CD4-positive, alpha-beta T cell treated with Interleukin-1 beta for 1 hour (primary cell): ENCODE results near the gene NME4.
"Not testable (repeated sequence)": the region's sequence is repeated elsewhere in the genome, so short reads cannot be mapped to it uniquely, and the experiment has no call there.

Source experiments
- DNase-seq, 2 donors: peaks; one replicate each; pipeline ENCODE4 v3.0.0-alpha.2; 2020 to 2022

NME4 gene

DNA sequence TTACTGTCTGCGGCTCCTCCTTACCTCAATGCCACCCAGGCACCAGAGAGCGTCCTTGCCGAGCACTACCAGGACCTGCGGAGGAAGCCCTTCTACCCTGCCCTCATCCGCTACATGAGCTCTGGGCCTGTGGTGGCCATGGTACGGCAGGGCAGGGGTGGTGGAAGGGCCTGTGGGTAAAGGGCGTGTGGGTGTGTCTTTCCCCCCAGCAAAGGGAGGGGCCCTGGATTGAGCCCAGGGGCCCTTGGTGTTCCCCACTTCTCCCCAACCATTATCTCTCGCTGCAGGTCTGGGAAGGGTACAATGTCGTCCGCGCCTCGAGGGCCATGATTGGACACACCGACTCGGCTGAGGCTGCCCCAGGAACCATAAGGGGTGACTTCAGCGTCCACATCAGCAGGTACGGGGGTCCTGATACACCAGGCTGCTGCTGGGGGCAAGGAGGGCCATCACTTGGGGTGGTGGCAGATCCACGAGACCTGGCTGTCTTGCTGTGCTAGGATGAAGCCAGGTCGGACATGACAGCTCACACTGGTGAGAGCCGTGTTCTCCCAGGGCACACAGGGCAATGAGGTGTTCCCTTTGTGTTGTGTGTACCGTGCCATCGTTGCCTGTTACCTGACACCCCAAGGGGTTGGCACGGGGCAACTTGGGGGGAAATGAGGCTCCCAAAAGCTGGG is 2.5 kb downstream of the NME4 start:
- DNase-seq: no peak

DNA sequence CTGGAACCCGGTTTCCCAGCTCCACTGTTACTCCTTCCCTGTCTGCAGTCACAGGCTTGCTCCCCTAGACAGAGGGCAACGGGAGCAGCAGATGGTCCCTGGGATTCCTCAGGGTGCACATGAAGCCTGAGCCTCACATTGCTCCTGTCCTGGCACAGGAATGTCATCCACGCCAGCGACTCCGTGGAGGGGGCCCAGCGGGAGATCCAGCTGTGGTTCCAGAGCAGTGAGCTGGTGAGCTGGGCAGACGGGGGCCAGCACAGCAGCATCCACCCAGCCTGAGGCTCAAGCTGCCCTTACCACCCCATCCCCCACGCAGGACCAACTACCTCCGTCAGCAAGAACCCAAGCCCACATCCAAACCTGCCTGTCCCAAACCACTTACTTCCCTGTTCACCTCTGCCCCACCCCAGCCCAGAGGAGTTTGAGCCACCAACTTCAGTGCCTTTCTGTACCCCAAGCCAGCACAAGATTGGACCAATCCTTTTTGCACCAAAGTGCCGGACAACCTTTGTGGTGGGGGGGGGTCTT is 3.1 kb downstream of the NME4 start:
- DNase-seq: no peak

DNA sequence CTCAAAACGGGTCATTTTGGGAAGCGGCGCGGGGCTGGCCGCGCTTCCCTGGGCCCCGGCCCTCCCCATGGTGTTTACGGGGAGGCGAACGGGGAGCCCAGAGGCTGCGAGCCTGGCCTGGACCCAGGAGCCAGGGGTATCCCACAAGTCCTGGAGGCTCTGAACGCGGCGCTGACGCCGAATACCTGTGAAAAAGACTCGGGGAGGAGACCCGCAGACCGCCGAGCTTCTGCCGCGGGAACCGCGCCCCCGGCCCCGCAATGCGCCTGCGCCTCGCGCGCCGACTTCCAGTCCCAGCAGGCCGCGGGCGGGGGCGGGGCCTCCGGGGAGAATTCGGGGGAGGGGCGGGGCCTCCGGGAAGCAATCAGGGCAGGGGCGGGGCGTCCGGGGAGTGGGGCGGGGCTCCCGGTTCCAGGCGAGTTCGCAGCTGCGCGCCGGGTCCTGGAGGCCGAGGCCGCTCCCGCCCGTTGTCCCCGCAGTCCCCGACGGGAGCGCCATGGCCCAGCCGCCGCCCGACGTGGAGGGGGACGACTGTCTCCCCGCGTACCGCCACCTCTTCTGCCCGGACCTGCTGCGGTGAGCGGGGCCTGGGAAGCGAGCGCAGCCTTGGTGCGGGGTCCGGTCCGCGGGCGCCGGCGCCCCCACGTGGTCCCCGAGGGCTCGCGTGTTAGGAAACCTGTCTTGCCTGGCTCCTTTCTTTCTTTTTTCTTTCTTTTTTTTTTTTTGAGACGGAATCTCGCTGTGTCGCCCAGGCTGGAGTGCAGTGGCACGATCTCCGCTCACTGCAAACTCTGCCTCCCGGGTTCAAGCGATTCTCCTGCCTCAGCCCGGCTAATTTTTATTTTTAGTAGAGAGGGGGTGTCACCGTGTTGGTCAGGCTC is 4.7 kb downstream of the NME4 start, which contains the start of gene DECR2:
TSS of gene DECR2 (plus strand) at position 418 of the 881 bp plus-strand sequence. CDS start at position 497, 79 bp downstream.
- DNase-seq: peak; percentile 95 to 96

DNA sequence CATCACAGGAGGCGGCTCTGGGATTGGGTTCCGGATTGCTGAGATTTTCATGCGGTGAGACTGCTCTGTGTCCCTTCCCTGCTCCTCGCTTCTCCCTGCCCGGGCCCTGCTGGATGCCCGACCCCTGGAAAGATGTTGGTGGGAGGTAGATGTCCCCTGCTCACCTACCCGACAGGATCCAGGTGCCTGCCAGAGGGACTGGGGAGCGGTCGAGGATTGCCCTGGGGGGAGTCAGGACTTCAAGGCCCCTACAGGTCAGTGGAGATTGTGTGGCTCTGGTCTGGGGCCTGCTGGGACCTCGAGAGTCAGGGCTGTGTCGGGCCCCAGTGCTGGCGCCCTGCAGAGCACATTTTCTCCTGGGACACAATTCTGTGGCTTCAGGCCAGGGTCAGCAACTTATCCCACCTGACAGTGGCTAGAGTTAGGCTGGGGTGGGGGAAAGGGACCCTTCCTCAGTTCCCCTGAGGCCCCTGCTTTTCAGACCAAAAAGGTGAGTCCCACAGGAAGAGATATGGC is 8.0 kb downstream of the NME4 start:
- DNase-seq: no peak

DNA sequence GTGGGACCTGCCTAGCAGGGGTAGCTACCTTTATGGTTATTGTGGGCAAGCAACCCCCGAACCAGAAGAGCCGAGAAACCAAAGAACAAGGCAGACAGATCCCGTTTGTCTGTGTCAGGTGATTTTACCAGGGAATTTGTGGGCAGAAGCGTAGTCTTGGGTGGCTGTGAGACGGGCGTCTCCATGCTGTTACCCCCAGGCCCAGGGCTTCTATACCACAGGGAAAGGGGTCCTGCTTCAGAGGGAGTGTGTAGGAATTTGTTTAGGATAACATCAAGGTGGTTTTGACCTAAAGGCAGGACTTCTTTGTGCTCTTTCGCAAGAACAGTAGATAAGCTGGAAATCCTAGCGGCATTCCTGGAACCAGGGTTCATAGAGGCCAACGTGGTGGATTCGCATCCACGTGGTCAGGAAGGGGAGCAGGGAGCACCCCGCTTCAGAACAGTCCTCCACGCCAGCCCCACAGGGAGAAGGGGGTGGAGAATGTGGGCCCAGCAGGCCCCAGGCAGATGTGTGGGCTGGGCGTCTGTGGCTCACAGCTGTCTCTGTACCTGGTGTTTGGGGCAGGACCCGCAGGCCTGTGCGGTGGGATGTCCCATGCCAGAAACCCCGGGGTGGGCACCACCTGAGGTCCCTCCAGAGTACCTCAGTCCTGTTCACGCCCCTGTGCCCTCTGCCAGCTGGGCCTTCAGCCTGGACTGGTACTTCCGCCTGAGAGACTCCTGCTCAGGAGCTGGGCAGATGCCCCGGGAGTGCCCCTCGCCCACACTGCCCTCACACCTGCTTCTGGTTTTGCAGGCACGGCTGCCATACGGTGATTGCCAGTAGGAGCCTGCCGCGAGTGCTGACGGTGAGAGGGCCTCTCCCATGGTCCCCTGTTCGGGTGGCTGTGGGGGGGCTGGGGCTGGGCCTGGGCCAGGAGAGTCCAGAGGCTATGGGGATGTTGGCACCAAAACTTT is 8.8 kb downstream of the NME4 start:
- no peak for DNase-seq

DNA sequence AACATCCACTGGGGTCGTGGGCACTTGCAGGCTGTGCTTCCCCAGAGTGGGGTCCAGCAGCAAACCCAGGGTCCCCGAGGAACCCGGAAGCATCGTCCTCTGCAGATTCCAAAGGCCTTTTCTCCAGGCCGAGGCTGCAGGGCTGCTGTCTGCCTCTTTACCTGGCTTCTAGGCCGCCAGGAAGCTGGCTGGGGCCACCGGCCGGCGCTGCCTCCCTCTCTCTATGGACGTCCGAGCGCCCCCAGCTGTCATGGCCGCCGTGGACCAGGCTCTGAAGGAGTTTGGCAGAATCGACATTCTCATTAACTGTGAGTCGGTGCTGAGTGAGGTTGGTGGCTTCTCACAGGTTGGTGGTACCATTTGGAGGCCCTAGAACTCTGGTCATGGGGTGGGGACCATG is 10.3 kb downstream of the NME4 start:
- no peak for DNase-seq

DNA sequence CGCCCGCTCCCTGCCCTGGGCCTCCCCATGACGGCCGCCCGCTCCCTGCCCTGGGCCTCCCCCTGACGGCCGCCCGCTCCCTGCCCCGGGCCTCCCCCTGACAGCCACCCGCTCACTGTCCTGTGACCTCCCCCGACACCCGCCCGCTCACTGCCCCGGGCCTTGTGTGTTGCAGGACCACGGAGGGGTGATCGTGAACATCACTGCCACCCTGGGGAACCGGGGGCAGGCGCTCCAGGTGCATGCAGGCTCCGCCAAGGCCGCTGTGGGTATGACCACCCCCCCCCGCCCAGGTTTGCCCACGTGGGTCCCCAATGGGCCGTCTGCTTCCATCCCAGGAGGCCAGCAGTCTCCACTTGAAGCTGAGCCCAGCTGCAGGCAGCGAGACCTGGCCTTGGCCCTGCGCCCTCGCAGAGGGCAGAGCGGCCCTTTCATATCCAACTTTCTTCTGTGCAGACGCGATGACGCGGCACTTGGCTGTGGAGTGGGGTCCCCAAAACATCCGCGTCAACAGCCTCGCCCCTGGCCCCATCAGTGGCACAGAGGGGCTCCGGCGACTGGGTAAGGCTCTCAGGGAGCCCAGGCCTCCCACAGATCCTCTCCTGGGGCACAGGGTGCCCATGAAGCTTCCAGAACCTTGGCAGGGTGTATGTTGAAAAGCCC is 13.6 kb downstream of the NME4 start:
- DNase-seq: no peak

DNA sequence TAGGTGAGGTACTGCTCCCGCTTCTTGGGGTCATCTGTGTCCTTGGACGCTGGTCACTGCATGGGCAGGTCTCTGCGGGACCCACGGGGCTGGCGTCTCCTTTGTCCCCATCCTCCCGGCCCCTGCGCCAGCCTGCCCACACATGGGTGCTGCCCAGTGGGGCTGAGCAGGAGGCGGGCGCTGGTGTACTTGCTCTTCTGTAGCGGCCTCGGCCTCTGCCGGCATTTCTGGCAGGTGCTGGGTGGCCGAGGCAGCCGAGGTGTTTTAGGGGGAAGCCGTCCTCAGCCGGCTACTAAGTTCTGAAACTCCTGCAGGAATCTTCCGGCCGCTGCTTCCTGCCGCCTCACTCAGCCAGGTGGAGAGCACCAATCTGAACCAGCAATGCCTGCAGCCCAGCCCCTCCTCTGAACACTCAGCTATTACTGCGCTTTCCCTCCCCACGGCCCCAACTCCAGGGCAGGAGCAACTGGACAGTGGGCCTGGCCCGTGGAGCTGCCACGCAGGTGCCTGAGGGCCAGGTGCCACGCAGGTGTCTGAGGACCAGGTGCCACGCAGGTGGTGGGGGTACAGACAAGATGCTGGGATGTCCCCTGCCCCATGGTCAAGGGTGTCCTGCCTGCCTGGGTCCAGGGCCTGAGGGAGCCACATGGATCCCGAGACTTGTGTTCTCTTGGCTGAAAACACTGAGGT is 14.7 kb downstream of the NME4 start:
- DNase-seq: no peak

DNA sequence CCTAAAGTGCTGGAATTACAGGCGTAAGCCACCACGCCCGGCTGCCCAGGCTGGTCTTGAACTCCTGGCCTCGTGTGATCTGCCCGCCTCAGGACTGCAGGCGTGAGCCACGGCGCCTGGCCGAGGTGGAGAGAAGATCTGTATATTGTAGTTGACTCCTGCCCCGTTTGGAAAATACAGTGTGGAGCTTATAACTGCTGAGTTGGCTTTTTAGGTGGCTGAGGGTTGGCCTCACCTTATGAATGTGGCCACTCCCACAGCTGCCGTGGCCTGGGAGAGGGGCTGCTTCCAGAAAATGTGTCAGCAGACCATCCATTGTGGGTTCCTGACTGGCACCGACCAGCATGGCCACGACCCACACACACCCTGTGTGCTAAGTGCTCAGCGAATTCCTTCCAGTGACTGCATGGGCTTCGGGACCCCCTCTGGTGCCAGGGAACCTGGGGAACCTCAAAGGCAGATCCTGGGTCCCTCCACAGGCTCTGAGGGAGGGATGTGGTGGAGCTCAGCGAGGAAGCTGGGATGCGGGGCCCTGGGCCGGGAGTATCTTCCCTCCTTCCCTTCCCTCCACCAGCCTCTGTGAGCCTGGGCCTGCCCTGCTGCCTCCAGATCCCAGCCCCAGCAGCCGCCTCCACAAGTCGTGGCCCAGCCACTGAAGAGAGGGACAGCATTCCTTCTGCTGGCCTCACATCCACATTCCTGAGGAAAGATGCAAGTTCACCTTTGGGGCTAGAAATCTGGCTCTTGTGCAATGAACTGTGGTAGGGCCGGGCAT is 17.6 kb downstream of the NME4 start:
- no peak for DNase-seq

DNA sequence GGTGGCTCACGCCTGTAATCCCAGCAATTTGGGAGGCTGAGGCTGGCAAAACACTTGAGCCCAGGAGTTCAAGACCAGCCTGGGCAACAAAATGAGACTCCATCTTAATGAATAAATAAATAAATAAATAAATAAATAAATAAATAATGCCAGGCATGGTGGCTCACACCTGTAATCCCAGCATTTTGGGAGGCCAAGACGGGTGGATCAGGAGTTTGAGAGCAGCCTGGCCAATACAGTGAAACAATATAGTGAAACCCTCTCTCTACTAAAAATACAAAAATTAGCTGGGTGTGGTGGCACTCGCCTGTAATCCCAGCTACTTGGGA is 18.1 kb downstream of the NME4 start:
- not testable (repeated sequence) for DNase-seq

DNA sequence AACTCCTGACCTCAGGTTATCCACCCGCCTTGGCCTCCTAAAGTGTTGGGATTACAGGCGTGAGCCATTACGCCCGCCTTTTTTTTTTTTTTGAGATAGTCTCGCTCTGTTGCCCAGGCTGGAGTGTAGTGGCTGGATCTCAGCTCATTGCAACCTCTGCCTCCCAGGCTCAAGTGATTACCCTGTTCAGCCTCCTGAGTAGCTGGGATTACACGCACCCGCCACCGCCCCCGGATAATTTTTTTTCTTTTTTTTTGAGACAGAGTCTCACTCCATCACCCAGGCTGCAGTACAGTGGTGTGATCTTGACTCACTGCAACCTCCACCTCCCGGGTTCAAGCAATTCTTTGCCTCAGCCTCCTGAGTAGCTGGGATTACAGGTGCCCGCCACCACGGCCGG is 25.2 kb downstream of the NME4 start:
- not testable (repeated sequence) for DNase-seq

DNA sequence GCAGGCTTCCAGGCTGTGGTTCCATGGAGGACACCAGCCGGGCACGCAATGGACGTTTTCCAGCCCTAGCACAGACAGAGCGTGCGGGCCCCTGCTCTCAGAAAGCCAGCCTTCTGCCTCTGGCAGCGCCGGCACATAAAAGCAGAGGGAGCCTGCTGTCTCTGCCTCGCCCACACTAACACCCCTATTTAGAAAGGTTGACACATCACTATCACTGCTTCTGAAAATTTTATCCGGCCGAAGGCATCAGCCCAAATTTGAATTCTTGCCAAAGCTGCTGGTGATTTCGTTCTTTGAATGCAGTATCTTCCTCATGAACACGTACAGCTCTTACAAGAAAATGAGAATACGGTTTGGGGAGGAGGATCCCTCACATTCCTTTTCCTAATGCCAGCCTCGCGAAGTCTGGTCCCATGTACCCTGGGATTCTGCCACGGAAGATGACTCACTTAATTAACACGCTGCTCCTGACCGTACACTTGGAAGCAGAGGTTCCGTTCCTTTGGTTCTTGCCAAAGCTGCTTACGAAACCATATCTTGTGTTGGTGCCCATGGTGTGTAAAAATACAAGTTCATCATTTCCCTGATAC is 27.1 kb downstream of the NME4 start:
- no peak for DNase-seq

DNA sequence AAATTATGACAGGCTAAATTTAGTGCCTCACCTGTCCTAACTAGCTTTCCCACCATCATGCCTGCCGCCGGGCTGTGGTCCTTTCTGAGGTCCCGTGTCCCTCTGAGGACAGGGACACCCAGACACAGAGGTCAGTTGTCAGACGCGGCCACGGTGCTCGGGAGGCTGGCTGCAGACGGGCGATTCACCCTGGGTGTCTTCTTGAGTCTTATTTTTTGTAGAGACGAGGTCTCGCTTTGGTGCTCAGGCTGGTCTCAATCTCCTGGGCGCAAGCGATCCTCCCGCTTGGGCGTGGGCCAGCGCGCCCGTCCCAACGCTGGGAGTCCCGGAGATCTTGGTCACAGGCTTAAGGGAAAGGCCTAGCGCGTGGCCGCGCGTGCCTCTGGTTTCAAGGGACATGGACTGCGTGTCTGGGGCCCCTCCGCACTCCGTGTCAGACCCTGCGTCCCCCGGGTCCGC is 27.7 kb downstream of the NME4 start:
- DNase-seq: no peak

DNA sequence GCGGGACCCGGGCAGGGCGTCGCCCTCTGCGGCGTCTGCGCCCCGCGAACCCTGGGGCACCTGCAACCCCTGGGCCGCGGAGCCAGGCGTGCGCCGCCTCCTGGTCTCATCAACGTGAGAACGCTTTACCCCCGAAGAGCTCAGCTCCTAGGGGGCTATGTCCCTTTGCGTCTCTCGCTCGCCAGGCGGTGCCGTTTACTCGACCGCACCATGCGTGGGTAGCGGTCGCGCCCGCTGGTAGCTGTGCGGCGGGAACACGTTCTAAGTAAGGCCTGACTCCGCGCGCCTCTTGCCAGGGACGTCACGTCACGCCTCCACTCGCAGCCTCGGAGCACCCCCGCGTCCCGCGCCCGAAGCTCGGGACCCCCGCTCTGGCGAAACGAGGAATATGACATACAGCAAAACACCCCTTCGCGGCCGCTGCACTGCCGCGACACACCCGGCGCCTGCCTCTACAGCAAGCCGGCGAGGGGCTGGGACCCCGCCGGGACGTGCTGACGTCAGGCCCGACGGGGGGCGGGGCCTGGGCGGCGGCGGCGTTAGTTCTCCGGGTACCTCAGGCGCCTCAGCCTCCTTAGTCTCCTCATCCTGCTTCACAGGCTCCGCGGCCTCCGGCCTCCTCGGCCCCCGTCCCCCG is 28.2 kb downstream of the NME4 start, which contains the start of gene RAB11FIP3:
TSS of gene RAB11FIP3 (plus strand) at position 568 of the 637 bp plus-strand sequence. CDS start 358 bp downstream, outside the sequence.
- DNase-seq: peak; percentile 85

DNA sequence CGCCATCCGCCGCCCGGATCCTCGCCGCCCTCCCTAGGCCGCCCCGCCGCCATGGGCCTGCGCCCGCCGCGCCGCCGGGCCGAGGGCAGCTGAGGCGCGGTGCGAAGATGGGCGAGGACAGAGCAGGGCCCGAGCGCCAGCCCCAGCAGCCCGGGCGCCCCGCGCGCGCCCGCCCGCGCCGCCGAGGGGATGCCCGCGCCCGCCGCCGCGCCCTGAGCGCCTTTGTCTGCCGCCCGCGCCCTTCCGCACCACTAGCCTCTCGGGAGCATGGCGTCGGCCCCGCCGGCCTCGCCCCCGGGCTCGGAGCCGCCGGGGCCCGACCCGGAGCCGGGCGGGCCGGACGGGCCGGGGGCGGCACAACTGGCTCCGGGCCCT is 28.7 kb downstream of the NME4 start:
- DNase-seq: no peak

DNA sequence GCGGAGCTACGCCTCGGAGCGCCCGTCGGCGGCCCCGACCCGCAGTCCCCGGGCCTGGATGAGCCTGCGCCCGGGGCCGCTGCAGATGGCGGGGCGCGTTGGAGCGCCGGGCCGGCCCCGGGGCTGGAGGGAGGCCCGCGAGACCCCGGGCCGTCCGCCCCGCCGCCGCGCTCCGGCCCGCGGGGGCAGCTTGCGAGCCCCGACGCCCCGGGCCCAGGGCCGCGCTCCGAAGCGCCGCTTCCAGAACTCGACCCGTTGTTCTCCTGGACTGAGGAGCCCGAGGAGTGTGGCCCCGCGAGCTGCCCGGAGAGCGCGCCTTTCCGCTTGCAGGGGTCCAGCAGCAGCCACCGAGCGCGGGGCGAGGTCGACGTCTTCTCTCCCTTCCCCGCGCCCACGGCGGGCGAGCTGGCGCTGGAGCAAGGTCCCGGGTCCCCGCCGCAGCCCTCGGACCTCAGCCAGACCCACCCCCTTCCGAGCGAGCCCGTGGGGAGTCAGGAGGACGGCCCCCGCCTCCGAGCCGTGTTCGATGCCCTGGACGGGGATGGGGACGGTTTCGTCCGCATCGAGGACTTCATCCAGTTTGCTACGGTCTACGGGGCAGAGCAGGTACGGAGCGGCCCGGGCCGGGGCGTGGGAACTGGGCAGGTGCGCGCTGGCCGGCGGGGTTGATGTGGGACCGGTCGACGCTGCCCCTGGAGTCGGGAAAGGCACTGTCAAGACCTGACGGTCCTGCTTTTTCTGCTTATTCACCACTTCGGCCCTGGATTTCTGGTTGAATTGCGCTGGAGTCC is 29.3 kb downstream of the NME4 start:
- DNase-seq: no peak

DNA sequence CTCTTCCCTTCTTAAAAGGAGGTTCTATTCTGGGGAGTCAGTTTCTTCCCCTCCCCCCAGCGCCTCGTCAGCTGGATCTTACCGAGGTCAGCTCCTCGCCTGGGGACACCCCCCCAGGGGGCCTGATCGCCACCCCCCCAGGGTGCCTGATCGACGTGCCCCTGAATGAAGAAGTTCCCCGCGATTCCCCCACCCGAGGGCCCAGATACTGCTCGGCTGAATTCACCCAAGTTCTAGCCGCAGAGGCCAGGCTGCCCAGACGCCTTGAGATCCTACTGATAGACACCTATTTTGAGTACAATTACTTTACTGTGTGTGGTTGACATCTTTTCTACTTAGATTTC is 29.9 kb downstream of the NME4 start:
- no peak for DNase-seq

DNA sequence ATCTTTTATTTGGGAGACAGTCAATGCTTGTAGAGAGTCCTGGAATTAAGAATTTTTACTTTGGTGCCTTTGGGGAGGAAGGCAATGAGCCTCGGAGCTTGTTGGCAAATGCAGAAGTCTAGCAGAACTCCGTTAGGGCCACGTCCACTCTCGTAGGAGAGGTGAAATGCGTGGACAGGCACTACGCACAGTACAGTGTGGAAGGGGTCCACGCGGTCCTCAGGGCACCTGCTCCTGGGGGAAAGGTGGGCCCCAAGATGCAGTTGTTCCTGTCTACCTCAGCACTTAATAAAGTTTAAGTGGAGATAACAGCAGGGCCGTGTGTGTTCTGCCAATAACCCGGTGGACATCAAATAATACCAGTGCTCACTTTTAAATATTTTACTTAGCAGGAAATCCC is 30.3 kb downstream of the NME4 start:
- DNase-seq: no peak

DNA sequence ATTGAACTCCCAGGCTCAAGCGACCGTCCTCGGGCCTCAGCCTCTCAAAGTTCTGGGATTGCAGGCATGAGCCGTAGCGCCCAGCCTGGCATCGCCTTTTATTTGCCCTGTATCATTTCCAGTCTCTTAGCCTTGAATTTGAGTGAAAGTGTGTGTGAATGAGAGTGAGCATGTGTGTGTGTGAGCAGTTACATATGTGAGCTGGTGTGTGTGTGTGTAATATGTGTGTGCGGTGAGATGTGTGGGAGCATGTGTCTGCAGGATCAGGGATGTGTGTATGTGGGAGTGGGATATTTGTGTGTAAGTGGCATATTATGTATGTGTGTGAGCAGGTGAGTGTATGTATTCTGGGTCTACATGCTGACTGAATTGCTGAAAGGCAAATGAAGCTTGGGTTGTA is 33.9 kb downstream of the NME4 start:
- DNase-seq: no peak
